AG08396 (cell line): Measurements from ENCODE around the gene ENTREP3.

Experiments
- DNase-seq: peaks from one replicate; pipeline ENCODE4 v3.0.0; 2012; ENCODE audit warnings: low spot score, mixed read lengths

ENTREP3 gene

DNA sequence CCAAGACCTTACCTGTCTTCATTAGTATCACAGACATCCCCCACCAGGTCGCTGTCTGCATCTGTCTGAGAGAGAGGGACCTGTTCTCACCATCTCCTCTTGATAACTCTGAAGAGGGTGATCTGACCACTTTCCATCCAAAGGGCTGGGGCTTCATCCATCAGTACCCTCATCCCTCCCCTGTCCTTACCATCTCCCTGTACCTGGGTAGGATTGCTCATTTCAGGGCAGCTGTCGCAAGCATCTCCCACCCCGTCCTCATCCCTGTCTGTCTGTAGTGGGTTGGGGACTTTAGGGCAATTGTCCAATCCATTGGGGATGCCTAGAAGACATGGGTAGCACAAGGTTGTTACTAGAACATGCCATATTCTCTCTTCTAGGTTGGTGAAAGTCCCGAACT lies 55.5 kb downstream of the ENTREP3 start:
- no peak for DNase-seq

DNA sequence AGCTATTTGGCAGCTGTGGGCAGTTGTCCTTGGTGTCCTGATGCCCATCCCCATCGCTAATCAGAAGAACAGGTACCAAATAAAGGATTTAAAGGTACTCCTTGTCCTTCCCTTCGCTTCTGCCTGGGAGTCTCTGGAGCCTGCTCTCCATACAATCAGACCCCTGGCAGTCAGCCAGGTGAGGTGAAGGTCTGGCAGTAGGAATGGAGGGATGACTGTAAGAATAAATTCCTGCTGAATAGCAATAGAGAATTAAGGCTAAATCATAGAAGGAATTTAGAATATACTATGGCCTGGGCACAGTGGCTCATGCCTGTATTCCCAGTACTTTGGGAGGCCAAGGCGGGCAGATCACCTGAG lies 56.8 kb downstream of the ENTREP3 start:
- DNase-seq: no peak

DNA sequence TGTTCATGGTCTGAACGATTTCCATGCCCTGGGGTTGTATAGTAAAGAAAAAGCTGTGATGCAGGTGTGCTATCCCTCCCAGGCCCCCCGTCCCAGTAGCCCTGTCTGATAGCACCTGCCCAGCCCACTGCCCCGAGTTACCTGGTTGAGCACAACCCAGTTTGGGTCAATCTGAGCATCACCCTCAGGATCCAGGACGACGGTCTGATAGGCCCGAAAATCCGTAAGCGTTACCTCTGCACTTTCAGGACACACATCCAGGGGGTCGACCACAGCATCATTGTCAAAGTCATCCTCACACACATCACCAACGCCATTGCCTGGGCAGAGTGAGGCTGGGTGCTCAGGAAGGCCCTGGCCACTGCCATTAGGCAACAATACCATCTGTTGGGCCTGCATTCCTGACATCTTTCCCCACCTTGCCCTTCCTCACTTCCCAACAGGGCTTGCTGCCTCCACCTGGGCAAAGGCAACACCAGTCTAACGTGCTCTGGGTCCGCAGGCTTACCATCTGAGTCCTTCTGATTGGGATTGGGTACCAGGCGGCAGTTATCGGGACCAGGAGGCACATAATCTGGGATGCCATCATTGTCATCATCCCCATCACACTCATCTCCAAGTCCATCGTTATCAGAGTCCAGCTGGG lies 57.3 kb downstream of the ENTREP3 start:
- DNase-seq: no peak
